A549 (cell line): ENCODE data around the gene SLU7. TPM values are rescaled to one million over a fixed set of nuclear protein-coding genes. Genes with fewer than 3 reads are reported as not detected.

Experiments used
- ATAC-seq, 2 experiments: fragments of 200-7000 bp in 1 of 2; fragments of >200 bp in 1 of 2; cut with Nextera tagmentation in 1 of 2; cut with Tn5 transposase in 1 of 2; 3 replicates each; pipeline versions ENCODE4 v1.8.0 to v1.9.1; 2018 to 2020; ENCODE audit warnings: mild to moderate bottlenecking in 1 of 2, moderate library complexity in 1 of 2
- CTCF ChIA-PET: fragments of 300-600 bp; sonication (Branson Sonifier 250); formaldehyde crosslinking; extraction: SDS; loops from one replicate; lab custom pipeline; 2021; ENCODE audit warnings: antibody characterized with exemption, inconsistent platforms; lab: Yijun Ruan, JAX
- POLR2A ChIA-PET: fragments of 350-600 bp; formaldehyde crosslinking; extraction: SDS; loops from one replicate; lab custom pipeline; 2021; ENCODE audit warnings: antibody characterized with exemption, inconsistent platforms; lab: Yijun Ruan, JAX
- DNase-seq, 2 experiments: peaks; one replicate each; pipeline versions ENCODE4 v3.0.0 to v3.0.0-alpha.2; 2011 to 2016; ENCODE audit warnings: low read depth in 1 of 2, low spot score in 1 of 2
- FAIRE-seq: peaks from 2 replicates; lab custom pipeline; 2011; peaks lifted over from hg19 to GRCh38; lab: Jason Lieb, UNC
- H3K27ac ChIP-seq, 2 experiments: fragments of >200 bp; sonication (Bioruptor Twin); formaldehyde crosslinking; 3 replicates each; pipeline ENCODE4 v1.5.1; 2016 to 2017
- H3K4me1 ChIP-seq: fragments of >200 bp; sonication (Bioruptor Twin); formaldehyde crosslinking; 3 replicates; pipeline ENCODE4 v1.6.1; 2016
- H3K4me2 ChIP-seq: fragments of >200 bp; sonication (Bioruptor Twin); formaldehyde crosslinking; 3 replicates; pipeline ENCODE4 v1.6.1; 2016
- H3K4me3 ChIP-seq: fragments of >200 bp; sonication (Bioruptor Twin); formaldehyde crosslinking; 3 replicates; pipeline ENCODE4 v1.5.1; 2016
- H3K9me3 ChIP-seq: fragments of >200 bp; sonication (Bioruptor Twin); formaldehyde crosslinking; 3 replicates; pipeline ENCODE4 v1.6.1; 2016
- BHLHE40 ChIP-seq: IDR thresholded peaks from 2 replicates; pipeline ENCODE4 v1.6.1; 2012; ENCODE audit warnings: low read depth, low read length, inconsistent platforms
- CBX2 ChIP-seq: fragments of 200-600 bp; sonication (generic); IDR thresholded peaks from 2 replicates; pipeline ENCODE4 v1.6.1; 2016; ENCODE audit warnings: low read depth, mild to moderate bottlenecking, borderline replicate concordance
- CTCF ChIP-seq: fragments of >200 bp; sonication (Bioruptor Twin); formaldehyde crosslinking; IDR thresholded peaks from 3 replicates; pipeline ENCODE4 v1.5.1; 2016
- ELK1 ChIP-seq: fragments of 150-350 bp; IDR thresholded peaks from 2 replicates; pipeline ENCODE4 v1.6.1; 2014; ENCODE audit warnings: low read depth, mild to moderate bottlenecking, low read length
- FOSL2 ChIP-seq, 2 experiments: fragments of 450-650 bp in 1 of 2; fragments of >200 bp in 1 of 2; sonication (Bioruptor Twin) in 1 of 2; formaldehyde crosslinking; IDR thresholded peaks; 2 replicates each; pipeline versions ENCODE4 v1.5.0 to v1.6.1; 2016 to 2020; ENCODE audit warnings: mild to moderate bottlenecking in 1 of 2, moderate library complexity in 1 of 2
- HDAC2 ChIP-seq: fragments of 200-600 bp; sonication (generic); IDR thresholded peaks from 2 replicates; pipeline ENCODE4 v1.6.1; 2016
- HEYL ChIP-seq: fragments of 250-450 bp; sonication (Bioruptor Pico); IDR thresholded peaks from 2 replicates; pipeline ENCODE4 v1.8.0; 2021; ENCODE audit warnings: mild to moderate bottlenecking, moderate library complexity
- JUN ChIP-seq, 2 experiments: fragments of >200 bp; sonication (Bioruptor Twin); formaldehyde crosslinking; IDR thresholded peaks; 2 replicates in 1 of 2; 3 replicates in 1 of 2; pipeline ENCODE4 v1.6.1; 2016 to 2017
- MAFK ChIP-seq: fragments of 450-650 bp; IDR thresholded peaks from 2 replicates; pipeline ENCODE4 v1.6.1; 2014; ENCODE audit not compliant: partially characterized antibody
- NFE2L2 ChIP-seq: fragments of 150-350 bp; conservative IDR thresholded peaks from 2 replicates; pipeline ENCODE4 v1.6.1; 2014; ENCODE audit warnings: low read length
- NR3C1 ChIP-seq: fragments of >200 bp; sonication (Bioruptor Twin); formaldehyde crosslinking; IDR thresholded peaks from 3 replicates; pipeline ENCODE4 v1.6.1; 2017
- RAD21 ChIP-seq, 2 experiments: fragments of >200 bp in 1 of 2; sonication (Bioruptor Twin) in 1 of 2; formaldehyde crosslinking in 1 of 2; IDR thresholded peaks in 1 of 2; conservative IDR thresholded peaks in 1 of 2; 2 replicates in 1 of 2; 3 replicates in 1 of 2; pipeline ENCODE4 v1.6.1; 2012 to 2018; ENCODE audit warnings: inconsistent platforms in 1 of 2
- RCOR1 ChIP-seq: fragments of 150-350 bp; IDR thresholded peaks from 2 replicates; pipeline ENCODE4 v1.6.1; 2014; ENCODE audit warnings: antibody characterized with exemption, low read length, low read depth
- SMC3 ChIP-seq: fragments of >200 bp; sonication (Bioruptor Twin); formaldehyde crosslinking; IDR thresholded peaks from 3 replicates; pipeline ENCODE4 v1.6.1; 2018; ENCODE audit warnings: inconsistent platforms
- SREBF2 ChIP-seq: fragments of 450-650 bp; IDR thresholded peaks from 2 replicates; pipeline ENCODE4 v1.6.1; 2014; ENCODE audit warnings: mild to moderate bottlenecking, moderate library complexity
- TFCP2L1 ChIP-seq: fragments of 250-450 bp; sonication (Bioruptor Pico); IDR thresholded peaks from 2 replicates; pipeline ENCODE4 v1.5.0; 2021; ENCODE audit warnings: mild to moderate bottlenecking
- TP53 ChIP-seq: fragments of 250-450 bp; sonication (Bioruptor Pico); IDR thresholded peaks from 2 replicates; pipeline ENCODE4 v1.5.0; 2021; ENCODE audit warnings: mild to moderate bottlenecking, moderate library complexity
- ZC3H11A ChIP-seq: fragments of 450-650 bp; IDR thresholded peaks from 2 replicates; pipeline ENCODE4 v1.6.1; 2014; ENCODE audit warnings: antibody characterized with exemption, mild to moderate bottlenecking
- ZNF302 ChIP-seq: fragments of 250-450 bp; sonication (Bioruptor Pico); IDR thresholded peaks from 2 replicates; pipeline ENCODE4 v1.9.0; 2021; ENCODE audit warnings: inconsistent platforms, mild to moderate bottlenecking, moderate library complexity
- WGBS: methylation state at CpG from one replicate; pipeline ENCODE4 v1.1.6; 2017; ENCODE audit errors: missing lambda C conversion rate; 5-methylcytosine and 5-hydroxymethylcytosine counted together
- polyA plus RNA-seq, 4 experiments: library from polyadenylated mRNA; depleted of rRNA in 3 of 4; stranded (reverse); fragments of >200 nt; fragmentation: RNase III in 1 of 4; extraction: RNeasy Plus Mini Kit Qiagen cat#74134 plus additional on column Dnase treatment in 1 of 4; gene quantifications; 2 replicates in 3 of 4; 3 replicates in 1 of 4; pipeline ENCODE4 v1.2.3, GENCODE V29; 2011 to 2017
- TF ChIP-seq, protein P1 (sequence below): fragments of 250-450 bp; sonication (Bioruptor Pico); IDR thresholded peaks from 2 replicates; pipeline ENCODE4 v1.5.0; 2021; ENCODE audit warnings: mild to moderate bottlenecking, moderate library complexity, borderline replicate concordance
- TF ChIP-seq, protein P2 (sequence below): fragments of >200 bp; sonication (Bioruptor Twin); formaldehyde crosslinking; IDR thresholded peaks from 3 replicates; pipeline ENCODE4 v1.6.1; 2016

Gene SLU7
- polyA plus RNA-seq, 2 of the 4 experiments (the other 2 are of a cell fraction) = 67.0 to 75.5 TPM

- no peak for DNase-seq
- 95% methylated on average over 7 of the region's 7 CpGs for WGBS
- FAIRE-seq = no peak
- Histone ChIP-seq H3K9me3 (no peaks in the 10 kb centered on the region), H3K4me1 (peaks cover 15% of the 10 kb centered on the region), H3K4me3 (no peak overlapping the region), H3K4me2 (no peak overlapping the region), H3K27ac (no peak overlapping the region)
- POLR2A ChIA-PET = no interaction called here
- ATAC-seq = no peak
- CTCF ChIA-PET = interaction anchor here (1.0 to 2.3 kb wide), 4 partner anchors 13 to 373 kb away, joined by 3 to 8 read pairs (median 4); no protein-coding TSS in a partner anchor
- TF ChIP-seq TP53 (CRISPR knock-in tag) (no peak), JUN (IDR thresholded peaks at IDR 0.05) (no peak)
Observed at GRCh38 chr5:160395111-160395510, 23.8 kb downstream of the SLU7 start.

DNA sequence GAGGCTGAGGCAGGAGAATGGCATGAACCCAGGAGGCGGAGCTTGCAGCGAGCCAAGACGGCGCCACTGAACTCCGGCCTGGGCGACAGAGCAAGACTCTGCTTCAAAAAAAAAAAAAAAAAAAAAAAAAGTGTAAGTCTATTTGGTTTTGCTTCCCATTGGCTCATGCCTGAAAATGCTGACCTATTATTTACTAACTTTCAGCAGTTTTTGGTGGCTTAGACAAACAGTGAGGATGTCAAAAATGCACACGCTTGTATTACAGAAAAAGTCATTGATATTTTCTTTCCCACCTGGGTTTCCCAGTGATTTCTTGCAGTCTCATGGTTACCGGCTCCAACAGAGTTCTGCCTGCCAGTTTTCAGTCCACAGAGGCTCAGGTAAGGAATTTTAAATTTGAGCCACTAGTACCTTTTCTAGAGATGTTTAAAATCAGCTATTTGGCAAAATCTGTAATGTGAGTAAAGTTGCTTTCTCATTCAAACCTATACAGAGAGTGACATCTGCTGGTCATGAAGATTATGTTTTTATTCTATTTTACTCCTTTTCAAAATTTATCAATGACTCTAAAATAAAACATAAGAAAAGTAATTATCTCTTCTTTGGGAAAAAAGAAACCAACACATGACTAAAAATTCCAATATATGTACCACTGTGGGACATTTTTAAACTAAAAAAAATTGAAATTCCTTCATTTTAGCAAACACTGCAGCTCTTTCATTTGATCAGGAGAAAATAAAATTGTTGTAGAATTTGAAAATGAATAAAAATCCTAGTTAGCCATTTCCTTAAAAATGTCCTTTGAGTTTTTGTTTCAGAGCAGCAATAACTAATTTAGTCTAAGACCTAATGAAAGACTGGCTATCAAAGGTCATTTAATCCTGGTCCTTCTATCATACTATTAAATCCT, 27.8 kb downstream of the SLU7 start:
- peak; percentile 68 for TF ChIP-seq SMC3
- TF ChIP-seq HDAC2 = no peak
- TF ChIP-seq ELK1 = no peak
- TF ChIP-seq NFE2L2 = no peak
- peak; percentile 73 to 79 for TF ChIP-seq RAD21 (conservative IDR thresholded peaks at IDR 0.05 in 1 of 2, IDR thresholded peaks at IDR 0.05 in 1 of 2)
- TF ChIP-seq MAFK = peak; percentile 58
- TF ChIP-seq CBX2 = no peak
- TF ChIP-seq, protein P1, sequence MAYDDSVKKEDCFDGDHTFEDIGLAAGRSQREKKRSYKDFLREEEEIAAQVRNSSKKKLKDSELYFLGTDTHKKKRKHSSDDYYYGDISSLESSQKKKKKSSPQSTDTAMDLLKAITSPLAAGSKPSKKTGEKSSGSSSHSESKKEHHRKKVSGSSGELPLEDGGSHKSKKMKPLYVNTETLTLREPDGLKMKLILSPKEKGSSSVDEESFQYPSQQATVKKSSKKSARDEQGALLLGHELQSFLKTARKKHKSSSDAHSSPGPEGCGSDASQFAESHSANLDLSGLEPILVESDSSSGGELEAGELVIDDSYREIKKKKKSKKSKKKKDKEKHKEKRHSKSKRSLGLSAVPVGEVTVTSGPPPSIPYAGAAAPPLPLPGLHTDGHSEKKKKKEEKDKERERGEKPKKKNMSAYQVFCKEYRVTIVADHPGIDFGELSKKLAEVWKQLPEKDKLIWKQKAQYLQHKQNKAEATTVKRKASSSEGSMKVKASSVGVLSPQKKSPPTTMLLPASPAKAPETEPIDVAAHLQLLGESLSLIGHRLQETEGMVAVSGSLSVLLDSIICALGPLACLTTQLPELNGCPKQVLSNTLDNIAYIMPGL (CRISPR knock-in tag) = no peak
- no peak for TF ChIP-seq HEYL (CRISPR knock-in tag)
- no peak for TF ChIP-seq RCOR1
- TF ChIP-seq ZC3H11A = no peak
- TF ChIP-seq CTCF = peak; percentile 75
- no peak for TF ChIP-seq FOSL2 (IDR thresholded peaks at IDR 0.05)
- no peak for TF ChIP-seq FOSL2 (CRISPR knock-in tag; IDR thresholded peaks at IDR 0.05)
- no peak for TF ChIP-seq TFCP2L1
- TF ChIP-seq, protein P2, sequence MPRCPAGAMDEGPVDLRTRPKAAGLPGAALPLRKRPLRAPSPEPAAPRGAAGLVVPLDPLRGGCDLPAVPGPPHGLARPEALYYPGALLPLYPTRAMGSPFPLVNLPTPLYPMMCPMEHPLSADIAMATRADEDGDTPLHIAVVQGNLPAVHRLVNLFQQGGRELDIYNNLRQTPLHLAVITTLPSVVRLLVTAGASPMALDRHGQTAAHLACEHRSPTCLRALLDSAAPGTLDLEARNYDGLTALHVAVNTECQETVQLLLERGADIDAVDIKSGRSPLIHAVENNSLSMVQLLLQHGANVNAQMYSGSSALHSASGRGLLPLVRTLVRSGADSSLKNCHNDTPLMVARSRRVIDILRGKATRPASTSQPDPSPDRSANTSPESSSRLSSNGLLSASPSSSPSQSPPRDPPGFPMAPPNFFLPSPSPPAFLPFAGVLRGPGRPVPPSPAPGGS = no peak
- TF ChIP-seq ZNF302 (CRISPR knock-in tag) = no peak
- no peak for TF ChIP-seq BHLHE40
- TF ChIP-seq SREBF2 = no peak
- TF ChIP-seq NR3C1 = no peak
- TF ChIP-seq, all 56 proteins: peak for 4
- Histone ChIP-seq H3K9me3 (peaks cover 19% of the 10 kb centered on the region), H3K4me2 (no peak overlapping the region), H3K27ac (no peak overlapping the region), H3K4me1 (no peaks in the 10 kb centered on the region), H3K4me3 (no peak overlapping the region)
- DNase-seq (peak in 1 of 2 experiments; percentile 32), ATAC-seq (peak; percentile 47 to 69; a peak in 3 of 6 replicates), FAIRE-seq (peak; percentile 13)
- 63% methylated on average over 8 of the region's 8 CpGs for WGBS
- ChIA-PET CTCF (interaction anchor here (0.6 to 4.2 kb wide), 40 partner anchors 11 to 695 kb away, joined by 3 to 50 read pairs (median 4); partner anchors contain the start of gene SLU7), POLR2A (interaction anchor here (0.8 kb wide), 1 partner anchor 8 kb away, joined by 5 read pairs; no protein-coding TSS in a partner anchor)
